Motor neuron (in vitro differentiated cells): ENCODE measurements around the gene HDAC9. TPM values are rescaled to one million over a fixed set of nuclear protein-coding genes. Genes with fewer than 3 reads are reported as not detected.

Experiments used
- ATAC-seq, 8 experiments: fragments of 200-7000 bp; cut with Tn5 transposase; replicated peaks in 6 of 8; 2 replicates each; pipeline ENCODE4 v1.8.0; 2021; ENCODE audit warnings: mild to moderate bottlenecking in 8 of 8, moderate library complexity in 8 of 8
- H3K27ac ChIP-seq, 2 donors: fragments of 250-450 bp; sonication (Bioruptor Pico); 2 replicates each; pipeline ENCODE4 v1.9.0; 2021; ENCODE audit warnings: antibody characterized with exemption in 2 of 2, mild to moderate bottlenecking in 2 of 2, moderate library complexity in 1 of 2
- H3K4me1 ChIP-seq, 2 donors: fragments of 250-450 bp; sonication (Bioruptor Pico); replicated peaks in 1 of 2; 2 replicates each; pipeline ENCODE4 v1.6.1; 2021; ENCODE audit warnings: antibody characterized with exemption in 2 of 2, mild to moderate bottlenecking in 2 of 2, moderate library complexity in 1 of 2
- H3K4me3 ChIP-seq, 5 donors: fragments of 250-450 bp; sonication (Bioruptor Pico); 2 replicates each; pipeline ENCODE4 v1.9.0; 2021; ENCODE audit warnings: antibody characterized with exemption in 5 of 5, mild to moderate bottlenecking in 5 of 5, moderate library complexity in 4 of 5
- whole genome bisulfite sequencing, 10 experiments: fragments of 450-650 bp; shearing (Covaris generic); methylation state at CpG; one replicate each; pipeline ENCODE4 v1.0.0; 2022; 5-methylcytosine and 5-hydroxymethylcytosine counted together
- in situ Hi-C, 9 experiments: fragments of 400-800 bp; cut with MboI; loops; one replicate each; pipeline ENCODE4 v1.15.0; 2021; ENCODE audit warnings: low sequenced_read_pairs in 9 of 9, low pct_unique_long_range_greater_than_20kb in 2 of 9; ENCODE audit not compliant: unreplicated experiment in 9 of 9
- total RNA-seq, 8 experiments: library from RNA; unstranded; fragments of 300-600 nt; gene quantifications; 2 replicates each; pipeline versions ENCODE4 v1.2.3 to v1.2.4, GENCODE V29; 2022

The HDAC9 gene
- total RNA-seq, 8 experiments from 2014 or later: 5.8 to 44.2 (median 22.7) TPM

DNA sequence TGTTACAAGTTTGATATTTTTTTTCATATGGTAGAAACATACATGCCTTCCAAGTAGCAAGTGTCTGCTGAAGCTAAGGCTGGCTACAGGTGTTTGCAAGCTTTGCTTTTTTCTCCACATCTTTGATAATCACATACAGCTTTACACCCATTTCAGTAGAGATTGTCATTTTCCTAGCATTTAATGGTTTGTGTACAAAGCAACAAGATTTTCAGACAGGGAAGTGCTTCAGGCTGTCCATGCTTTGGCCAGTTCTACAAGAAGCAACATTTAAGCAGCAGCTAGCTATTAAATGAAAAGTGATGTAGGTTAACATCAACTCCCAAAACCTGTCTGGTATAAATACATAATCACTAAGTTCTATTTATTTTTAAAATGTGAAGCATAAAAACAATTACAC, 2.3 kb downstream of the HDAC9 start:
- in situ Hi-C loops: no loop called here
- H3K27ac ChIP-seq: no peak overlapping the region

DNA sequence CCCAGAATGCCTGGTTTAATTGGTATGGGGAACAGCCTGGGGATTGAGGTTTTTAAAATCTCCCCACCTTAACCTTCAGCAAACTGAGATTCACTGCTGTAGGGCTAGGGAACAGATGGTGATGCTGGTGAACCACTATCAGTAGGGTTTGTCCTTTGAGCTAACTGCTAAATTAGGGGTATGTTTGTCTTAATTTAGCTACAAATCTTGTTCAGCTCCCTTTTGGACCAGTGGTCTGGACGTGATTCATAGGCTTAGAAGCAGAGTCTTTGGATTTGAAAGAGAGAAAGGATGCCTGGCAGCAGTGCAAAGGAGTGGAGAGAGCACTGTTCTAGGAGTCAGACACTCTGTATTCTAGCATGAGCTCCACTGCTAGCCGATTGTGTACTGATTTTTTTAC, 2.8 kb downstream of the HDAC9 start:
- no peak for ATAC-seq
- 33 to 100% (median 56%) methylated on average over 1 to 2 of the region's 2 CpGs; no CpG with 5 or more reads in 2 of the 10 experiments for WGBS, 10 experiments
- H3K4me1 ChIP-seq: peaks cover 18 to 41% of the 10 kb centered on the region in 2 donors
- in situ Hi-C loops: no loop called here
- H3K4me3 ChIP-seq: peak overlapping the region; percentile 34 to 61 (median 51)
- H3K27ac ChIP-seq: no peak overlapping the region

More for the DNA sequence above, 2.3 kb downstream of the HDAC9 start:
- ATAC-seq: no peak
- Histone ChIP-seq H3K4me3 (peak overlapping the region; percentile 34 to 61 (median 51)), H3K4me1 (peaks cover 18 to 41% of the 10 kb centered on the region in 2 donors)

DNA sequence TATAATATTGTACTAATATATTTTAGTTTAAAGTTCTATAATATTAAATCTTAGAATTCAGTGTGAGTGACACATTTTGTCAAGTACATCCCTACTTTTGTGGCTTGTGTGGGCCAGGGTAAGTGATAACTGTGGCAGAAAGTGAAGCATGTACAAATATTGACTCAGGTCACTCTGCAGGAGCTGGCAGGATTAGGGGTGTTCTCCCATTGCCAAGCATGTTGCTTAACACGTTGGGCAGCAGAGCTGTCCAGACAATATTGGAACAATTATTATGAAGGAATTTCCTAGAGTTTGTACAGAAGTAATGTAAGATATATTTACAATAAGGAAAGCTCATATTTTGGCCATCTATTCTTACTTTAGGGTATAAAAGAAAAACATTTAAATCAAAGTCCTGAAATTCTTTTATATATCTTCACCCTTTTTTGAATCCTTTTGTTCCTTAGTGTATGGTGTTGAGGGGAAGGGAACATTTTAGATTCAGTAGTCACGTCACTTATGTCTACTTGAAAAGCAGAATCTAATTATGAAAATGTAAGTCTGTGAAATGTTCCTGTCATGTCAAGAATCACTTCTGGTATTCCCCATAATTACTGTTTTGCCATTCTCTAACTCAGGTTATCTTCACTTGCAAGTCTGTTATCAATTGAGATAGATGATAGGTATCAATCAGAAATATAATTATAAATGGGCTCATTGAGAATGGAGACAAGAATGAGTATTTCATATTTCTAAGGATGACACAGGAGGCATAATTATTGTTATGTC, 4.0 kb downstream of the HDAC9 start:
- H3K27ac ChIP-seq: no peak overlapping the region
- peak overlapping the region in 3 of 5 donors; percentile 3 to 57 (median 11) for H3K4me3 ChIP-seq
- in situ Hi-C loops: no loop called here
- H3K4me1 ChIP-seq: peaks cover 16 to 40% of the 10 kb centered on the region in 2 donors
- WGBS, 10 experiments: 33 to 100% (median 60%) methylated on average over 1 to 2 of the region's 2 CpGs
- no peak for ATAC-seq

DNA sequence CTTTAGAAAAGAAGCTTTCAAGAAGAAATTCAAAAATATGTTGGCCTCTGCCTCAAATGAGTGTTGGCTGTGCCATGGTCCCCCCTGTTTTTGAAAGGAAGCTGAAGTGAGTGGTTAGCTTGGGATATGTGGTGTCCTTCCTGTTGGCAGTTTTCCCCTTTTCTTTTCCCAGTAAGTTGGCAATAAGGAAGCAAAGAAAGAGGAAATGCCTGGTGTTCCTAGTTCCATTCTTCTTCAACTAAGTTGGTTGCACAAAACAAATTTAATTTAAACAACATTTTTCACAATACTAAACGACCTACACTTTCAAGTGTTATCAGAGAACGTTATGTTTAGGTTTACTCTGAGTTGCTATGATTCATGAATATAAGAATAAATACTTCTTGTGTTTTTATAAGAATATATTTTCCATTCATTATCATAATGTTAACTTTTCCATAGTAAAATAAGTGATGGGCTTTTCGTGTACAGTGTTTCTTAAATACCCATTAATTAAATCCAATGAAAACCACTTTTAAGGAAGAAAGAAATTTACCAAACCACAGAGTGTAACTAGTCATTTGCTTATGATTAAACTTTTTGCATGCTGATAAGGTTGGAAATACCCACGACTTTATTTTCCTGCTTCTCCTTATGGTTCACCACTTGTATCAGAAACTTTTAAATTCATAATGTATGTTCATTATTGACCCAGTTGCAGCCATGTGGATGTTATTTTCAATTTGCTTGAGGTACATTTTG, 7.7 kb downstream of the HDAC9 start:
- Histone ChIP-seq H3K4me1 (peaks cover 24 to 54% of the 10 kb centered on the region in 2 donors), H3K4me3 (no peak overlapping the region), H3K27ac (no peak overlapping the region)
- 17 to 100% (median 77%) methylated on average over 2 to 4 of the region's 4 CpGs for whole genome bisulfite sequencing, 10 experiments
- no peak for ATAC-seq
- in situ Hi-C loops: no loop called here

DNA sequence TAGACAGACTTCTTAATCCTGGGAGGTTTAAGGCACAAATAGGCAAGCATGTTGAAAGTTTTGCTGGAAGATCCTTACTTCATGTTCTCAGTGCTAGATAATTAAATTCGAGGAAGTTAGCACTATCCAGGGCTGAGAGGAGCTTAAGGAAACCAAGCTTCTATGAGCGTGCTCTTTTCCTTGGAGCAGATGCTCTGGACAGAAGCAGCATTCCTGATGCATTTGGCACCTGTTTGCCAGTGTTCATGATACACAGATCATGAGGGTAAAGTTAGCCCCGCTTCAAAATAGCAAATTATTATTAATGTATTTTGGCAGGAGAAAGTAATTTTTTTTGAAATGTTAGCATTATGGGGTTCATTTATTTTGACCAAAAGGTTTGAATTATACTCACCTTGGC, 9.4 kb downstream of the HDAC9 start:
- no peak for ATAC-seq
- Histone ChIP-seq H3K4me3 (no peak overlapping the region), H3K27ac (peak overlapping the region in 1 of 2 donors; percentile 42), H3K4me1 (peaks cover 20 to 37% of the 10 kb centered on the region in 2 donors)
- WGBS, 10 experiments: 88 to 100% (median 95%) methylated on average over 1 to 3 of the region's 3 CpGs; no CpG with 5 or more reads in 3 of the 10 experiments
- in situ Hi-C loops: no loop called here

DNA sequence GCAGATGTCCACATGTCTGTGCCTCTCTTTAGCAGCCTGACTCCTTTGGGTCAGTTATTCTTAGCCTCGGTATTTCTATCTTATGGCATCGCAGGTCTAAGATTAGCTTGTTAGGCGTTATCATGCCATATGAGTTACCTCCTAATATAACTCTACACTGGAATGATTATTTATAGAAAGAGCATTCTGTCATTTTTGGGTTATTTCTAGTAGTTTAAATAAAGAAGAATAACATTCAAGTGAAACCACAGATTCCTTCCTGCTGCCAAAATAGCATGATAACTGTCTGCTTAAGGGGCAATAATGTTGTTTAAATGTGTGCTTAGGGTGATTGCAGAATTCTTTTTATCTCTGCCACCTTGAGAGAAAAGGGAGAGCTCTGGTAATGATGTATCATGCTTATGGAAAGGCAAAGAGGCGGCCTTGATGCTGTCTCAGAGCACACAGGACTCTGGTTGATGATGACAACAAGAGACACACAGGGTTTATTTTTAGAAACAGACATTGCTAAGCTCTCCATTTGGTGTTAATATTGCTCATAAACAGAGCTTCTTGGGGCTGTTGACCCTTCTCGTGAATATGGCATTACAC, 10.4 kb downstream of the HDAC9 start:
- Histone ChIP-seq H3K4me3 (peak overlapping the region in 2 of 5 donors; percentile 12 to 20), H3K27ac (peak overlapping the region; percentile 57 to 62), H3K4me1 (peaks cover 16 to 28% of the 10 kb centered on the region in 2 donors)
- WGBS, 10 experiments: 48 to 89% (median 69%) methylated on average over 2 to 5 of the region's 5 CpGs; no CpG with 5 or more reads in 1 of the 10 experiments
- peak in 6 of 8 experiments; percentile 15 to 97 (median 96) for ATAC-seq
- in situ Hi-C loops: no loop called here

DNA sequence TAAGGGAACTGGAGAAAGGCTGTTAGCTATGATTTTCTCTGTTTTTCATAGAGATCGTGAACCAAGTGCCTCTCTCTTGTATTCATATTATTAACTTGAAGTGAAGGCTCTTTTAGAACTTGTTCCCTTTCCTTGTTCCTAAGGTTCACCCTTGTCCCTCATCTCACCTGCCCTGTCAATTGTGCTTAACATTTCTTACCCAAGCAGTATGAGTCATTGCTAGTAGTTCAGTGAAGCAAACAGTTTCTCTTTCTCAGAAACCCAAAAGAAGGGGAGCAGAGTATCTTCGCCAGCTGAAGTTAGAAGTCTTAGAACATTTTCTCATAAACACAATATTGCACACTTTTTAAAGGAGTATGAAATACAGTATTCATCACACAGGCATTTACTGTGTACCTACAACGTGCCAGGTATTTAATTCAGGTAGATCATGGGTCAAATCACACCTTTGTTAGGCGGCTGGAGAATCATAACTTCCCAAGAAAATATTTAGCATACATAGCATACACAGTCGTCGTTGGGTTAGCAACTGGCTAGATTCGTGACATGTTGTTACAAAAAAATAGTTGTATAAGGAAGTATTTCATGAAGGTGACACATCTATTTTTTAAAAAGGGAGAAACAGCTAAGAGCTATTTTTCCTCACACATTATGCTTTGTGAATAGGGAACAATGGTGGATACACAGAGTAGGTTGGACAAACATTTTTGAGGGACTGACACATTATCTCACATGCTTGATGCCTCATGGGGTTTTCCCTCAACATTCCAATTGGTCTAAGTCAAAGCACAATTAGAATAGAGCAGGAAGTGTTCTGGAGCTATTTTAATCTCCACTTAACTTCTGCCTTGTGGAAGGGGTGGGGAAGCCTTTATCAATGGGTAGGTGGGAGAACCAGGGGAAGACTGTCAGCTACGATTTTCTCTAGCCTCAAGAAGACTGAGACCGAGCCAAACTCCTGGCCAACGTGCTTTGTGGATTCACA, 13.2 kb downstream of the HDAC9 start:
- Histone ChIP-seq H3K4me3 (no peak overlapping the region), H3K27ac (no peak overlapping the region), H3K4me1 (peaks cover 10 to 20% of the 10 kb centered on the region in 2 donors)
- peak; percentile 48 to 100 (median 61) for ATAC-seq
- in situ Hi-C loops: no loop called here
- 39 to 100% (median 83%) methylated on average over 3 to 9 of the region's 10 CpGs for WGBS, 10 experiments

DNA sequence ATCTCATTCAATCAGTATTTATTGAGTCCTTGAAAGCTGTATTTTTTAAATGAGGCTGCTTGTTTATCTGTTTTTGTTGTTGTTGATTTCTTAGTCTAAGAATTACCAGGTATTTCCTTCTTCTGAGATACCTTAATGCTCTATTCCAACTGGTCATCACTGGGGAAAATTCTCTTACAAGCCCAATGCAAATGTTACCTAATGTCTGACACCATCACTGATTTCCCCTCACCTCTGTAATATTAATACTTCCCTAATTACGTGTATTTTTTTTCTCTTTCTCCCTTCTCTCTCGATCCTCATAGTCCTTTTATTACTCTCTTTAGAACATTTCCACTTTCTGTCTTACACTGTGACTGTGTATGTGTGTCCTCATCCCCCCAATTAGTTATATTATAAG, 13.9 kb downstream of the HDAC9 start:
- Histone ChIP-seq H3K4me1 (peaks cover 10 to 20% of the 10 kb centered on the region in 2 donors), H3K27ac (no peak overlapping the region), H3K4me3 (no peak overlapping the region)
- WGBS, 10 experiments: 10 to 95% (median 79%) methylated on average over 2 of the region's 2 CpGs; no CpG with 5 or more reads in 1 of the 10 experiments
- in situ Hi-C loops: no loop called here
- ATAC-seq: no peak

DNA sequence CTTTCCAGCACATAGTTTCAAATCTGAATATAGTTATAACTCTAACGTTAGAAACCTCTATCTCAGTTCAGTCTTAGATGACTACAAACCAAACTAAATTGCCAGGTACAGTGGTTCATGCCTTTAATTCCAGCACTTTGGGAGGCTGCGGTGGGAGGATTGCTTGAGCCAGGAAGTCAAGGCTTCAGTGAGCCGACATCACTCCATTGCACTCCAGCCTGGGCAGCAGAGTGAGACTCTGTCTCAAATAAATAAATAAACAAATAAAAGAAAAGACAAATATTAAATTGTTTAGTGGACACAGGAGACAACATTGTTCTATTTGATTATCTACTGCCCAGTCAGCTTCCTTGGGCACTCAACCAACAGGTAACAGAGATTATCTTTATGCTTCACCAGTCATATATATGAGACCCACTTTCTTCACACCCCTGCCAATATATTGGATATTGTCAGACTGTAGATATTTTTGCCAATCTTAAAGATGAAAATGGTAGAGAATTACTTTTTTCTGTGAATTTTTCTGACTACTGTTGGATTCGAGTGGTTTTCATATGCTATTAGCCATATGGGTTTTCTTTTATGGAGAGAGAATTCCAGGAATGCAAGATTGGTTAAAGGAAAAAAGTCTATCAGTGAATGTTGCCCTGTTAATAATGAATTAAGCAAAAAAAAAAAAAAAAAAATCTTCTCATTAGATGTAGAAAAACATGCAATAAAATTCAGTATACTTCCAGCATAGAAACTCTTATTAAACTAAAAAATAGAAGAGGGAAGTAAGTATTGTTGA, 16.0 kb downstream of the HDAC9 start:
- in situ Hi-C loops: no loop called here
- Histone ChIP-seq H3K4me1 (peaks cover 0 to 9% of the 10 kb centered on the region in 2 donors), H3K4me3 (no peak overlapping the region), H3K27ac (no peak overlapping the region)
- ATAC-seq: no peak
- 80 to 100% (median 91%) methylated on average over 1 to 4 of the region's 4 CpGs; no CpG with 5 or more reads in 1 of the 10 experiments for WGBS, 10 experiments

DNA sequence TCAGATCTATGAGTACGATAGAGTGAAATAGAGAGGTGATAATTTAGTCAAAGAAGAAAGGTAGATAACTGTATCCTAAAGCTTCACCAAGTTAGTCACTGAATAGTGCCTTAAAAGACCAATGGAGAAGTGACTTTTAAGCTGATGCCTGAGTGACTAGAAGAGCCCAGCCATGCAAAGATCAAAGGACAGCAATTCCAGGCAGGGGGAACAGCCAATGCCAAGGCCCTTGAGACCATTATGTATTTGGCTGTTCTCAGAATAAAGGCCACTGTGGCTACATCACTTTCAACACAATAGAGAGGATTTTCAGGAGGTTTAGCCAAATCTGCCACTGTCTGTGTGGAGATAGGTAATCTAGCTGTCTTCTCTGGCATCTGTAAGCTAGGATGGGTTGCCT, 17.8 kb downstream of the HDAC9 start:
- peaks cover 3 to 15% of the 10 kb centered on the region in 2 donors for H3K4me1 ChIP-seq
- ATAC-seq: no peak
- no peak overlapping the region for H3K27ac ChIP-seq
- H3K4me3 ChIP-seq: no peak overlapping the region
- 83 to 100% (median 100%) methylated on average over 1 of the region's 1 CpG; no CpG with 5 or more reads in 2 of the 10 experiments for WGBS, 10 experiments
- in situ Hi-C loops: no loop called here

DNA sequence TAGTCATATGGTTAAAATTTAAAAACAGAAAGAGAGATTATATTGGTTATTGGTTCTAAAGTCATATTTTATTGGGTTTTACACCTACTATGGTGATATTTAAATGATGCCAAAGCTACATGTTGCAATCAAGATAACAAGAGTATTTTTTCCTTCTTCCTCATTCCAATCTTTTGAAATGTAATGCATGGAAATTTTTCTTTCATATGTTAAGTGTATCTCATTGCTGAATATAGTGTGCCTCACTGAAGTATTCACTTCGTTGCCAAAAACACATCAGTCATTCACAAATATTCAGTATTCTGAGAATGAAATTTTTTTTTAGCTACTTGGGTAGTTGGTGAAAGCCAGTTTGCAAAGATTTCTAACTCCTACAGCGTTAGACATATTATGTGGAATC, 19.5 kb downstream of the HDAC9 start:
- Histone ChIP-seq H3K4me3 (no peak overlapping the region), H3K4me1 (peaks cover 3 to 28% of the 10 kb centered on the region in 2 donors), H3K27ac (no peak overlapping the region)
- WGBS, 10 experiments: 0 to 60% (median 38%) methylated on average over 1 to 2 of the region's 2 CpGs; no CpG with 5 or more reads in 3 of the 10 experiments
- peak in 2 of 8 experiments; percentile 81 to 88 for ATAC-seq
- in situ Hi-C loops: no loop called here
